GM12891 (cell line): ENCODE measurements around the gene GALNT18.

Source experiments
- POLR2A ChIP-seq: IDR thresholded peaks from 2 replicates; pipeline ENCODE4 v1.6.1; 2011; ENCODE audit warnings: low read depth, low read length, control low read depth
- POLR2AphosphoS5 ChIP-seq: IDR thresholded peaks from 2 replicates; pipeline ENCODE4 v1.6.1; 2011; ENCODE audit warnings: low read depth, low read length, control low read depth
- TAF1 ChIP-seq: IDR thresholded peaks from 2 replicates; pipeline ENCODE4 v1.6.1; 2011; ENCODE audit warnings: low read depth, low read length, control low read depth

- TF ChIP-seq POLR2A (no peak), POLR2AphosphoS5 (no peak), TAF1 (no peak)
Measured at GRCh38 chr11:11622340-11622706, 518 bp upstream of the GALNT18 start.
